ENCODE results near the gene SIGLEC8. TPM values are rescaled to one million over a fixed set of nuclear protein-coding genes. Genes with fewer than 3 reads are reported as not detected.
"Not testable (repeated sequence)": the region's sequence is repeated elsewhere in the genome, so short reads cannot be mapped to it uniquely, and the experiment has no call there.

Gene SIGLEC8
- total RNA-seq, 2 experiments from 2014 or later, result not detected

DNA sequence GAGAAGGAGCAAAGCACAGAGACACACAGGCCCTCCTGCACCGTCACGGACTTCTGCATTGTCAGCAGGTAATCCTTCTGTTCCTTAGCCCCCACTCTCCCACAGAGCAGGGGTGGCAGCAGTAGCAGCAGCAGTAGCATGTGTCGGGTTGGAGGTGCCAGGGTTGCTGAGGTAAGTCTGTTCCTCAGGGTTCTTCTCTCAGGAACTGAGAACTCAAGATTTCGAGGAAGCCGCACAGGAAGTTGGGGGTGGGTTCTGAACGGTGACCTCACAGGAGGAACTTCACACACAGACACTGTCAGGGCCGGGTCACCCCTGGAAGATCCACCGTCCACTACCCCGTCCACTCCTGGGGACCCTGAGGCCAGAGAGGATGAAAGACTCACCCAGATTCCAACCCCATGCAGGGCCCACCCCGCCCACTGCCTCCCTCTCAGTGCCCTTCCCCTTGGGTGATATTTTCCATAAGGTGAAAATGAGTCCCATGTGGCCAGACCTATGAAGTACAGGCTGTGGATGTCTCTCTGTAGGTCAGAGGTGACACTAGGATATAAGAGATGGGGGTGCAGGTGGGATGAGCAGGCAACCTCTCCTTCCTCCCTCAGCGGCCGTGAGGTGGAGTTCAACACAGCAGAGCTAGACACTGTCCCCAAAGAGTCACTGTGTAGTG lies 43.5 kb upstream of the SIGLEC8 start, which contains the start of gene SIGLEC12:
Gene SIGLEC12 (minus strand): TSS at position 207 of the 670 bp plus-strand sequence. CDS start 67 bp downstream, at position 140.
- no peaks in the 10 kb centered on the region for H3K36me3 ChIP-seq (ENCODE audit: insufficient read depth, low read length)
- H3K4me2 ChIP-seq (ENCODE audit: low read length), result no peak within 1 kb of the TSS
- ChIA-PET CTCF (ENCODE audit: unreplicated experiment) (no interaction called here), POLR2A (no interaction called here)
- no TSS peak for BruUV-seq (replicated peaks)
- no peak for DNase-seq (ENCODE audit: low spot score)
- H3K79me2 ChIP-seq (ENCODE audit: insufficient read depth, low read depth, low read length), result no peaks in the 10 kb centered on the region
- H3K4me1 ChIP-seq (ENCODE audit: insufficient read depth, low read length, poor library complexity, severe bottlenecking), result no peaks in the 10 kb centered on the region
- intact Hi-C loops (cut with micrococcal nuclease; ENCODE audit: unreplicated experiment), result no loop called here
- H2AFZ ChIP-seq (ENCODE audit: low read length), result no peak within 1 kb of the TSS
- H3K9me2 ChIP-seq (ENCODE audit: insufficient read depth, low read length), result no peaks in the 10 kb centered on the region
- TF ChIP-seq EZH2phosphoT487 (IDR thresholded peaks at IDR 0.05; ENCODE audit: borderline replicate concordance, low read depth, low read length), result no peak
- TF ChIP-seq, protein P1, sequence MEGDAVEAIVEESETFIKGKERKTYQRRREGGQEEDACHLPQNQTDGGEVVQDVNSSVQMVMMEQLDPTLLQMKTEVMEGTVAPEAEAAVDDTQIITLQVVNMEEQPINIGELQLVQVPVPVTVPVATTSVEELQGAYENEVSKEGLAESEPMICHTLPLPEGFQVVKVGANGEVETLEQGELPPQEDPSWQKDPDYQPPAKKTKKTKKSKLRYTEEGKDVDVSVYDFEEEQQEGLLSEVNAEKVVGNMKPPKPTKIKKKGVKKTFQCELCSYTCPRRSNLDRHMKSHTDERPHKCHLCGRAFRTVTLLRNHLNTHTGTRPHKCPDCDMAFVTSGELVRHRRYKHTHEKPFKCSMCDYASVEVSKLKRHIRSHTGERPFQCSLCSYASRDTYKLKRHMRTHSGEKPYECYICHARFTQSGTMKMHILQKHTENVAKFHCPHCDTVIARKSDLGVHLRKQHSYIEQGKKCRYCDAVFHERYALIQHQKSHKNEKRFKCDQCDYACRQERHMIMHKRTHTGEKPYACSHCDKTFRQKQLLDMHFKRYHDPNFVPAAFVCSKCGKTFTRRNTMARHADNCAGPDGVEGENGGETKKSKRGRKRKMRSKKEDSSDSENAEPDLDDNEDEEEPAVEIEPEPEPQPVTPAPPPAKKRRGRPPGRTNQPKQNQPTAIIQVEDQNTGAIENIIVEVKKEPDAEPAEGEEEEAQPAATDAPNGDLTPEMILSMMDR (conservative IDR thresholded peaks at IDR 0.05; ENCODE audit: low read length), result no peak
- no peak within 1 kb of the TSS for H3K27ac ChIP-seq (ENCODE audit: low read depth, low read length, poor library complexity, severe bottlenecking)
- H4K20me1 ChIP-seq (ENCODE audit: insufficient read depth, low read length), result no peaks in the 10 kb centered on the region
- H3K4me3 ChIP-seq (ENCODE audit: low read depth, low read length, poor library complexity, severe bottlenecking), result no peak within 1 kb of the TSS
- H3K9me3 ChIP-seq (ENCODE audit: low read length), result no peaks in the 10 kb centered on the region

DNA sequence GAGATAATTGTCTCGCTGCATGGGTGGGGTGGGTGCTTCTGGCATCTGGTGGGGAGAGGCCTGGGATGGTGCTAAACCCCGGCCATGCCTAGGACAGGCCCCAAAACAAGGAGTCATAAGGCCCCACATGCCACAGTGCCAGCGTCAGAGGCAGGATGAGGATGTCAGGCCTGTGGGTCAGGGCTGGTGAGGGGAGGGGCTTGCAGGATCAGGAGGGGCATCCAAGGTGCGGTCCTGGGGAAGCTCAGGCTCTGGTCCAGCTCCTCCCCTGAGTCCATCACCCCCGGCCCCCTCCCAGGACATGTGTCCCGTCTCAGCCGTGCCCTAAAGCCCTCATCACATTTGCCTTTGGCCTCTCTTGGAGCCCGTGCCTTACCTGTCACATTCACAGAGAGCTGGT lies 42.7 kb upstream of the SIGLEC8 start:
- H2AFZ ChIP-seq (ENCODE audit: low read length); DNase-seq (ENCODE audit: low spot score); H3K4me1 ChIP-seq (ENCODE audit: insufficient read depth, low read length, poor library complexity, severe bottlenecking); intact Hi-C loops (cut with micrococcal nuclease; ENCODE audit: unreplicated experiment); POLR2A ChIA-PET; H3K27ac ChIP-seq (ENCODE audit: low read depth, low read length, poor library complexity, severe bottlenecking); BruUV-seq (replicated peaks); H3K36me3 ChIP-seq (ENCODE audit: insufficient read depth, low read length); H3K79me2 ChIP-seq (ENCODE audit: insufficient read depth, low read depth, low read length); H3K9me3 ChIP-seq (ENCODE audit: low read length); H3K4me2 ChIP-seq (ENCODE audit: low read length); H4K20me1 ChIP-seq (ENCODE audit: insufficient read depth, low read length); CTCF ChIA-PET (ENCODE audit: unreplicated experiment); H3K9me2 ChIP-seq (ENCODE audit: insufficient read depth, low read length); H3K4me3 ChIP-seq (ENCODE audit: low read depth, low read length, poor library complexity, severe bottlenecking): not testable (repeated sequence)

DNA sequence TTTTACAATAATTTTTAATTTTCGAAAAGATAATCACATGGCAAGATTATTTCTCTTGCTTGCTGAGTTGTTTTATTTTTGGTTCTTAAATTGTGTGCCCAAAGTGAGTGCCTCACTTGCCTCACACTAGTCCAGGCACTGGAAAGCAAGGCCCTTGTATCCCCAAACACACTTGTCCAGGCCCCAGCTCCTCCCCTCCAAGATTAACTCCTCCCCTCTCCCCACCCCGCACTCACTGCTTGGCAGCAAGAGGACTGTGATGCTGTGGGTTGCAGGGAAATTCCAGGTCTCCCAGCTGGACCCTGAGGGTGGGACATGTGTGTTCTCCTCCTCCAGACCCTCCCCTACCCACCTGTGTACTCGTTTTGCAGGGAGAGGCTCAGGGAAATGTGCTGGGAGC lies 39.4 kb upstream of the SIGLEC8 start:
- no TSS peak for BruUV-seq (replicated peaks)
- intact Hi-C loops (cut with micrococcal nuclease; ENCODE audit: unreplicated experiment), result no loop called here

More for the DNA sequence above, 39.4 kb upstream of the SIGLEC8 start:
- Histone ChIP-seq H3K27ac (ENCODE audit: low read depth, low read length, poor library complexity, severe bottlenecking) (no peak overlapping the region), H3K36me3 (ENCODE audit: insufficient read depth, low read length) (no peaks in the 10 kb centered on the region), H3K4me1 (ENCODE audit: insufficient read depth, low read length, poor library complexity, severe bottlenecking) (no peaks in the 10 kb centered on the region), H3K4me2 (ENCODE audit: low read length) (no peak overlapping the region), H3K4me3 (ENCODE audit: low read depth, low read length, poor library complexity, severe bottlenecking) (no peak overlapping the region), H3K9me3 (ENCODE audit: low read length) (no peaks in the 10 kb centered on the region), H4K20me1 (ENCODE audit: insufficient read depth, low read length) (no peaks in the 10 kb centered on the region), H2AFZ (ENCODE audit: low read length) (no peak overlapping the region), H3K9me2 (ENCODE audit: insufficient read depth, low read length) (no peaks in the 10 kb centered on the region), H3K79me2 (ENCODE audit: insufficient read depth, low read depth, low read length) (no peaks in the 10 kb centered on the region)
- CTCF ChIA-PET (ENCODE audit: unreplicated experiment), result no interaction called here
- no peak for DNase-seq (ENCODE audit: low spot score)
- no peak for TF ChIP-seq EZH2phosphoT487 (IDR thresholded peaks at IDR 0.05; ENCODE audit: borderline replicate concordance, low read depth, low read length)
- TF ChIP-seq, protein P1 (conservative IDR thresholded peaks at IDR 0.05; ENCODE audit: low read length), result no peak
- POLR2A ChIA-PET, result no interaction called here
